Lung (tissue), 12 donors: ENCODE data around the gene CDC5L. TPM values are rescaled to one million over a fixed set of nuclear protein-coding genes. Genes with fewer than 3 reads are reported as not detected.

Experiments
- ATAC-seq: fragments of 200-7000 bp; cut with Tn5 transposase; one replicate; pipeline ENCODE4 v1.9.1; 2020; ENCODE audit warnings: moderate number of reproducible peaks; ENCODE audit not compliant: insufficient read depth, low FRiP score
- DNase-seq, 3 donors: peaks; one replicate each; pipeline ENCODE4 v3.0.0-alpha.2; 2013 to 2017
- H3K27ac ChIP-seq, 2 donors: one replicate each; pipeline ENCODE4 v1.5.1; 2013; ENCODE audit warnings: mild to moderate bottlenecking in 2 of 2, moderate library complexity in 2 of 2, control low read depth in 1 of 2, inconsistent platforms in 1 of 2, low read depth in 1 of 2, low read length in 1 of 2
- H3K27me3 ChIP-seq, 3 donors: one replicate each; pipeline ENCODE4 v1.5.1; 2013; ENCODE audit warnings: low read length in 2 of 3; ENCODE audit not compliant: control insufficient read depth in 3 of 3, insufficient read depth in 3 of 3
- H3K36me3 ChIP-seq, 4 donors: one replicate each; pipeline ENCODE4 v1.5.1; 2013; ENCODE audit warnings: low read length in 4 of 4, mild to moderate bottlenecking in 1 of 4, moderate library complexity in 1 of 4; ENCODE audit not compliant: control insufficient read depth in 4 of 4, insufficient read depth in 4 of 4
- H3K4me1 ChIP-seq, 5 donors: one replicate each; pipeline ENCODE4 v1.5.1; 2013; ENCODE audit warnings: low read length in 5 of 5, mild to moderate bottlenecking in 2 of 5, moderate library complexity in 1 of 5; ENCODE audit not compliant: control insufficient read depth in 5 of 5, insufficient read depth in 5 of 5
- H3K4me3 ChIP-seq: one replicate; pipeline ENCODE4 v1.5.1; 2013; ENCODE audit warnings: mild to moderate bottlenecking, control low read depth, moderate library complexity
- H3K9ac ChIP-seq, 2 donors: one replicate each; pipeline ENCODE4 v1.5.1; 2013; ENCODE audit warnings: low read length in 2 of 2, control low read depth in 1 of 2; ENCODE audit not compliant: insufficient read depth in 1 of 2
- H3K9me3 ChIP-seq, 4 donors: one replicate each; pipeline ENCODE4 v1.5.1; 2013; ENCODE audit warnings: low read length in 3 of 4, mild to moderate bottlenecking in 1 of 4, moderate library complexity in 1 of 4; ENCODE audit not compliant: control insufficient read depth in 4 of 4, insufficient read depth in 3 of 4
- WGBS, 2 donors: extraction: QIAGEN DNeasy Blood & Tissue Kit; methylation state at CpG; one replicate each; pipeline ENCODE4 v1.1.7; 2013; 5-methylcytosine and 5-hydroxymethylcytosine counted together
- polyA plus RNA-seq, 2 donors: library from polyadenylated mRNA; stranded (reverse); fragments of 200-250 nt; gene quantifications; one replicate each; pipeline ENCODE4 v1.2.1, GENCODE V29; 2013
- total RNA-seq, 2 donors: library from RNA; depleted of rRNA in 1 of 2; stranded (reverse); fragments of >200 nt in 1 of 2; gene quantifications; one replicate each; pipeline ENCODE4 v1.2.1, GENCODE V29; 2014 to 2021
- TF ChIP-seq, protein P1 (sequence below): IDR thresholded peaks from 2 replicates; pipeline ENCODE4 v1.5.1; 2012; ENCODE audit warnings: mild to moderate bottlenecking; ENCODE audit errors: control extremely low read depth, extremely low read depth
- donor health status: control.
- donor health status: control.
- donor health status: Bipolar disorder and iron deficiency.
- donor health status: healthy.
- donor health status: DM: yes; HTN: yes; CAD: no.

The CDC5L gene
- total and polyA plus RNA-seq, 4 donors: 5.1 to 26.8 (median 11.3) TPM

DNA sequence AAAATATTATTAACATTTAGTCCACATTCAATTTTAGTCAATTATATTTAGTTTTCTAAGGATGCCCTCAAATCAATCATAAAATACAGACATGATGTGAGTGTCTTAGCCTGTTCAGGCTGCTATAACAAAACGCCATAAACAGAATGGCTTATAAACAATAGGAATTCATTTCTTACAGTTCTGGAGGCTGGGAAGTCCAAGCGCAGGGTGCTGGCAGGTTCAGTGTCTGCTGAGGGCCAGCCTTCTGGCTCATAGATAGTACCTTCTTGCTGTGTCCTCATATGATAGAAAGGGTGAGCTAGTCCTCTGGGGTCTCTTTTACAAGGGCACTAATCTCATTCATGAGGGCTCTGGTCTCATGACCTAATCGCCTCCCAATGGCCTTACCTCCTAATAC, 10.0 kb upstream of the CDC5L start:
- Histone ChIP-seq H3K9me3 (no peaks in the 10 kb centered on the region), H3K27ac (no peak overlapping the region), H3K4me3 (no peak overlapping the region), H3K9ac (no peak overlapping the region), H3K4me1 (no peaks in the 10 kb centered on the region), H3K27me3 (peaks cover 0 to 4% (median 0%) of the 10 kb centered on the region in 3 donors), H3K36me3 (no peaks in the 10 kb centered on the region)
- no peak for ATAC-seq
- DNase-seq: no peak
- WGBS, 2 donors: 88 to 92% methylated on average over 3 of the region's 3 CpGs
- TF ChIP-seq, protein P1, sequence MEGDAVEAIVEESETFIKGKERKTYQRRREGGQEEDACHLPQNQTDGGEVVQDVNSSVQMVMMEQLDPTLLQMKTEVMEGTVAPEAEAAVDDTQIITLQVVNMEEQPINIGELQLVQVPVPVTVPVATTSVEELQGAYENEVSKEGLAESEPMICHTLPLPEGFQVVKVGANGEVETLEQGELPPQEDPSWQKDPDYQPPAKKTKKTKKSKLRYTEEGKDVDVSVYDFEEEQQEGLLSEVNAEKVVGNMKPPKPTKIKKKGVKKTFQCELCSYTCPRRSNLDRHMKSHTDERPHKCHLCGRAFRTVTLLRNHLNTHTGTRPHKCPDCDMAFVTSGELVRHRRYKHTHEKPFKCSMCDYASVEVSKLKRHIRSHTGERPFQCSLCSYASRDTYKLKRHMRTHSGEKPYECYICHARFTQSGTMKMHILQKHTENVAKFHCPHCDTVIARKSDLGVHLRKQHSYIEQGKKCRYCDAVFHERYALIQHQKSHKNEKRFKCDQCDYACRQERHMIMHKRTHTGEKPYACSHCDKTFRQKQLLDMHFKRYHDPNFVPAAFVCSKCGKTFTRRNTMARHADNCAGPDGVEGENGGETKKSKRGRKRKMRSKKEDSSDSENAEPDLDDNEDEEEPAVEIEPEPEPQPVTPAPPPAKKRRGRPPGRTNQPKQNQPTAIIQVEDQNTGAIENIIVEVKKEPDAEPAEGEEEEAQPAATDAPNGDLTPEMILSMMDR: no peak

DNA sequence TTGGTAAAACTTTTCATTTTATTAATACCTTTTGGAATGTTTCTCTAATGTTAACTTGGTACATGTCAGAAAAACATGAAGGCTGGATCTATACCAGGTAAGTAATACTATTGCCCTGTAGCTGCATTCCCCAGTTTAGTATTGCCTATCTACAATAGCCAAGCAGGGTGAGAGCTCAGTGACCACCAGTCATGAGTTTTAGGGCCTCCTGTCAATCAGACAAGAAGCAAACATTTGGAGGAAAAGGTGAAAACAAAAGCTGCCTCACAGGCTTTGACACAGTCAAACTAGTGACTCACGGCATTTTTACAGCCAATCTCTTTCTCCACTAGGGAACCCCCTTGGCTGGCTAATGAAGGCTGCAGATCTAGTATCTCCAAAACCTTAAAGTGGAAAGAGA, 9.5 kb upstream of the CDC5L start:
- Histone ChIP-seq H3K4me1 (no peaks in the 10 kb centered on the region), H3K27ac (no peak overlapping the region), H3K27me3 (peaks cover 0 to 4% (median 0%) of the 10 kb centered on the region in 3 donors), H3K9ac (no peak overlapping the region), H3K9me3 (no peaks in the 10 kb centered on the region), H3K36me3 (no peaks in the 10 kb centered on the region), H3K4me3 (no peak overlapping the region)
- no peak for DNase-seq
- TF ChIP-seq, protein P1: no peak
- WGBS, 2 donors: 40 to 52% methylated on average over 1 of the region's 1 CpG
- ATAC-seq: no peak

DNA sequence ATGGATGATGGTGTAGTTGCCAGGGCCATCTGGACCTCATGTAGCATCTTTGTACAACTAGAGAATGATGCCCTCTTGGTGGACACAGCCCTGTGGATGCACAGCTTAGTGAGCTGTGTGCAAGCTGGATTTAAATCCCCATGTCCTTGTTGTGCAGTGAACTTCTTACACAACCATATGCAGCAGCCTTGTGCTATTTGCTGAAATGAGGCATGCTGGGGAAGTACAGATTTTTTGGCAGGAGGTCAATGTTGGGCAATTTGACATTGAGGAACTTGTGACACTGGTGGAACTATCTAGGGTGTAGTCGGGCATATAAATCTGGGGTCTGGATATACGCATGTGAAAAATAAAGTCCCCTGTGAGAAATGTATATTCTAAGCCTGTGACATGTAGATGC, 5.8 kb upstream of the CDC5L start:
- DNase-seq (peak in 1 of 3 donors; percentile 39), ATAC-seq (no peak)
- Histone ChIP-seq H3K27me3 (peaks cover 0 to 2% (median 0%) of the 10 kb centered on the region in 3 donors), H3K27ac (no peak overlapping the region), H3K36me3 (no peaks in the 10 kb centered on the region), H3K4me3 (no peak overlapping the region), H3K9me3 (no peaks in the 10 kb centered on the region), H3K4me1 (peaks cover 0 to 3% (median 2%) of the 10 kb centered on the region in 5 donors), H3K9ac (no peak overlapping the region)
- WGBS, 2 donors: 35 to 52% methylated on average over 2 of the region's 2 CpGs
- TF ChIP-seq, protein P1: no peak

DNA sequence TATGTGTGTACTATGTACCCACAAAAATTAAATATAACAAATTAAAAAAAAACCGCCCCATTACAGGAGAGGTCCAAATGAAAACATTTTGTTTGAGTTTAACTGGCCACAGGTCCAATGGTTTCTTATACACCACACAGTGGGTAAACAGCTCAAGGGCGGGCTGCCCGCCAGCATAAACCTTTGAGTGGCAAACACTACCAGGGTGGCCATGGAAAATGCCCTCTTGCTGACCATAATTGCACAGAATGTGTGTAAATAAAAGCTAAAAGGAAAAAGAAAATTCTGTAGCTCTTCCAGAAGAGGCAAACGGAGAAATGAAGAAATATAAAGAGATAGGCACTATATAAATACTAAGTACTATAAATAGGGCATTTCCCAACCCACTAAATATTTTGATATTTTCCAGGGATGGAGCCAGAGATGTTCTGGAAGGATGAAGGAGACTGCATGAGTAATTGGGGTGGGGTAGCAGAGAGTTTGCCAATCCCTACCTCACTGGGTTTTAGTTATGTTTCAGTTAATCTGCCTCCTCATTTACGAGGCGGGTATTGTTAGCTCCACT, 1.1 kb upstream of the CDC5L start:
- peak overlapping the region; percentile 87 to 89 for H3K9ac ChIP-seq
- H3K9me3 ChIP-seq: no peaks in the 10 kb centered on the region
- H3K27me3 ChIP-seq: no peaks in the 10 kb centered on the region
- no peak overlapping the region for H3K4me3 ChIP-seq
- WGBS, 2 donors: 52 to 58% methylated on average over 6 of the region's 6 CpGs
- H3K4me1 ChIP-seq: peaks cover 3 to 25% (median 13%) of the 10 kb centered on the region in 5 donors
- ATAC-seq (no peak), DNase-seq (peak in 2 of 3 donors; percentile 15 to 50)
- H3K36me3 ChIP-seq: peaks cover 0 to 2% (median 0%) of the 10 kb centered on the region in 4 donors
- TF ChIP-seq, protein P1: no peak
- peak overlapping the region in 1 of 2 donors; percentile 74 for H3K27ac ChIP-seq
